HepG2 (cell line): ENCODE results near the gene SCGB2B2. TPM values are rescaled to one million over a fixed set of nuclear protein-coding genes. Genes with fewer than 3 reads are reported as not detected.

Experiments used
- EHMT2 ChIP-seq: fragments of 200-600 bp; sonication (generic); IDR thresholded peaks from 2 replicates; pipeline ENCODE4 v1.7.0; 2017; ENCODE audit warnings: antibody characterized with exemption, low read depth, low read length, borderline replicate concordance
- ETV5 ChIP-seq: IDR thresholded peaks from 2 replicates; pipeline ENCODE4 v1.6.1; 2018; ENCODE audit warnings: missing biosample characterization, missing genetic modification reagents, inconsistent platforms, borderline replicate concordance
- GZF1 ChIP-seq: sonication (generic); formaldehyde crosslinking; IDR thresholded peaks from 2 replicates; pipeline ENCODE4 v1.5.1; 2020; ENCODE audit warnings: mild to moderate bottlenecking, missing genetic modification reagents
- IRF2 ChIP-seq: IDR thresholded peaks from 2 replicates; pipeline ENCODE4 v1.6.1; 2018; ENCODE audit warnings: missing genetic modification reagents, missing compliant biosample characterization
- MED1 ChIP-seq: sonication (generic); formaldehyde crosslinking; IDR thresholded peaks from 2 replicates; pipeline ENCODE4 v1.4.0; 2020; ENCODE audit warnings: missing genetic modification reagents
- MTERF4 ChIP-seq: sonication (generic); formaldehyde crosslinking; IDR thresholded peaks from 2 replicates; pipeline ENCODE4 v1.8.0; 2023; ENCODE audit warnings: mild to moderate bottlenecking, missing genetic modification reagents
- MZF1 ChIP-seq: sonication (generic); formaldehyde crosslinking; IDR thresholded peaks from 2 replicates; pipeline ENCODE4 v1.8.1; 2023; ENCODE audit warnings: mild to moderate bottlenecking, missing genetic modification reagents, borderline replicate concordance
- PHF20 ChIP-seq: sonication (generic); formaldehyde crosslinking; IDR thresholded peaks from 2 replicates; pipeline ENCODE4 v1.5.0; 2020; ENCODE audit warnings: mild to moderate bottlenecking, missing genetic modification reagents
- SNAPC4 ChIP-seq: sonication (generic); formaldehyde crosslinking; IDR thresholded peaks from 2 replicates; pipeline ENCODE4 v1.4.0; 2020; ENCODE audit warnings: mild to moderate bottlenecking, missing genetic modification reagents
- ZKSCAN8 ChIP-seq: IDR thresholded peaks from 2 replicates; pipeline ENCODE4 v1.6.1; 2016; ENCODE audit warnings: borderline replicate concordance, missing genetic modification reagents, missing compliant biosample characterization
- ZNF362 ChIP-seq: sonication (generic); formaldehyde crosslinking; IDR thresholded peaks from 2 replicates; pipeline ENCODE4 v1.4.0; 2020; ENCODE audit warnings: missing genetic modification reagents, mild to moderate bottlenecking, borderline replicate concordance
- ZNF543 ChIP-seq: sonication (generic); formaldehyde crosslinking; IDR thresholded peaks from 2 replicates; pipeline ENCODE4 v1.4.0; 2020; ENCODE audit warnings: mild to moderate bottlenecking, missing genetic modification reagents
- polyA plus RNA-seq, 8 experiments: library from polyadenylated mRNA; depleted of rRNA in 3 of 8; stranded (reverse) in 7 of 8; unstranded in 1 of 8; fragments of >200 nt; fragmentation: Illumina TruSeq in 4 of 8; extraction: Trizol in 4 of 8; gene quantifications; 2 replicates each; pipeline versions ENCODE4 v1.2.1 to v1.2.3, GENCODE V29; 2011 to 2016; ENCODE audit warnings: low read depth in 4 of 8, missing spikeins in 1 of 8, mixed read lengths in 1 of 8; ENCODE audit not compliant: insufficient read depth in 1 of 8
- total RNA-seq, 5 experiments: library from RNA; depleted of rRNA; stranded (reverse); fragments of >200 nt; fragmentation: Illumina TruSeq; extraction: Trizol; gene quantifications; 2 replicates each; pipeline ENCODE4 v1.2.3, GENCODE V29; 2016; ENCODE audit warnings: low read depth in 1 of 5
- TF ChIP-seq, protein P1 (sequence below): sonication (generic); formaldehyde crosslinking; IDR thresholded peaks from 2 replicates; pipeline ENCODE4 v1.4.0; 2020; ENCODE audit warnings: missing genetic modification reagents, borderline replicate concordance
- TF ChIP-seq, protein P2 (sequence below): sonication (generic); formaldehyde crosslinking; IDR thresholded peaks from 2 replicates; pipeline ENCODE4 v1.4.0; 2020; ENCODE audit warnings: missing genetic modification reagents, borderline replicate concordance

Gene SCGB2B2
- total and polyA plus RNA-seq, 2 of the 13 experiments (the other 11 are each of a cell fraction or from before 2014, with no cell fraction given), result 0.03 TPM; not detected in 1

GRCh38 chr19:34639491-34640085 is 37.4 kb downstream of the SCGB2B2 start (continued):
- TF ChIP-seq SNAPC4 (CRISPR knock-in tag) (no peak), MZF1 (CRISPR knock-in tag) (no peak), IRF2 (CRISPR knock-in tag) (no peak), MED1 (CRISPR knock-in tag) (no peak), ZNF362 (CRISPR knock-in tag) (no peak), ZKSCAN8 (no peak), MTERF4 (CRISPR knock-in tag) (no peak), PHF20 (CRISPR knock-in tag) (no peak), ZNF543 (no peak), GZF1 (CRISPR knock-in tag) (no peak), EHMT2 (no peak), ETV5 (CRISPR knock-in tag) (no peak)
- TF ChIP-seq, protein P1, sequence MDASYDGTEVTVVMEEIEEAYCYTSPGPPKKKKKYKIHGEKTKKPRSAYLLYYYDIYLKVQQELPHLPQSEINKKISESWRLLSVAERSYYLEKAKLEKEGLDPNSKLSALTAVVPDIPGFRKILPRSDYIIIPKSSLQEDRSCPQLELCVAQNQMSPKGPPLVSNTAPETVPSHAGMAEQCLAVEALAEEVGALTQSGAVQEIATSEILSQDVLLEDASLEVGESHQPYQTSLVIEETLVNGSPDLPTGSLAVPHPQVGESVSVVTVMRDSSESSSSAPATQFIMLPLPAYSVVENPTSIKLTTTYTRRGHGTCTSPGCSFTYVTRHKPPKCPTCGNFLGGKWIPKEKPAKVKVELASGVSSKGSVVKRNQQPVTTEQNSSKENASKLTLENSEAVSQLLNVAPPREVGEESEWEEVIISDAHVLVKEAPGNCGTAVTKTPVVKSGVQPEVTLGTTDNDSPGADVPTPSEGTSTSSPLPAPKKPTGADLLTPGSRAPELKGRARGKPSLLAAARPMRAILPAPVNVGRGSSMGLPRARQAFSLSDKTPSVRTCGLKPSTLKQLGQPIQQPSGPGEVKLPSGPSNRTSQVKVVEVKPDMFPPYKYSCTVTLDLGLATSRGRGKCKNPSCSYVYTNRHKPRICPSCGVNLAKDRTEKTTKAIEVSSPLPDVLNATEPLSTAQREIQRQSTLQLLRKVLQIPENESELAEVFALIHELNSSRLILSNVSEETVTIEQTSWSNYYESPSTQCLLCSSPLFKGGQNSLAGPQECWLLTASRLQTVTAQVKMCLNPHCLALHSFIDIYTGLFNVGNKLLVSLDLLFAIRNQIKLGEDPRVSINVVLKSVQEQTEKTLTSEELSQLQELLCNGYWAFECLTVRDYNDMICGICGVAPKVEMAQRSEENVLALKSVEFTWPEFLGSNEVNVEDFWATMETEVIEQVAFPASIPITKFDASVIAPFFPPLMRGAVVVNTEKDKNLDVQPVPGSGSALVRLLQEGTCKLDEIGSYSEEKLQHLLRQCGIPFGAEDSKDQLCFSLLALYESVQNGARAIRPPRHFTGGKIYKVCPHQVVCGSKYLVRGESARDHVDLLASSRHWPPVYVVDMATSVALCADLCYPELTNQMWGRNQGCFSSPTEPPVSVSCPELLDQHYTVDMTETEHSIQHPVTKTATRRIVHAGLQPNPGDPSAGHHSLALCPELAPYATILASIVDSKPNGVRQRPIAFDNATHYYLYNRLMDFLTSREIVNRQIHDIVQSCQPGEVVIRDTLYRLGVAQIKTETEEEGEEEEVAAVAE (CRISPR knock-in tag), result no peak
- TF ChIP-seq, protein P2, sequence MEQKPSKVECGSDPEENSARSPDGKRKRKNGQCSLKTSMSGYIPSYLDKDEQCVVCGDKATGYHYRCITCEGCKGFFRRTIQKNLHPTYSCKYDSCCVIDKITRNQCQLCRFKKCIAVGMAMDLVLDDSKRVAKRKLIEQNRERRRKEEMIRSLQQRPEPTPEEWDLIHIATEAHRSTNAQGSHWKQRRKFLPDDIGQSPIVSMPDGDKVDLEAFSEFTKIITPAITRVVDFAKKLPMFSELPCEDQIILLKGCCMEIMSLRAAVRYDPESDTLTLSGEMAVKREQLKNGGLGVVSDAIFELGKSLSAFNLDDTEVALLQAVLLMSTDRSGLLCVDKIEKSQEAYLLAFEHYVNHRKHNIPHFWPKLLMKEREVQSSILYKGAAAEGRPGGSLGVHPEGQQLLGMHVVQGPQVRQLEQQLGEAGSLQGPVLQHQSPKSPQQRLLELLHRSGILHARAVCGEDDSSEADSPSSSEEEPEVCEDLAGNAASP, result 0 out of 2 replicates have a peak, but pooled peaks have one; percentile 16
